Measurements from ENCODE around the gene MOSPD3. TPM values are rescaled to one million over a fixed set of nuclear protein-coding genes. Genes with fewer than 3 reads are reported as not detected.

The MOSPD3 gene
- total and polyA plus RNA-seq, 2 of the 13 experiments (the other 11 are each of a cell fraction or from before 2014, with no cell fraction given): 7.6 to 8.8 TPM

DNA sequence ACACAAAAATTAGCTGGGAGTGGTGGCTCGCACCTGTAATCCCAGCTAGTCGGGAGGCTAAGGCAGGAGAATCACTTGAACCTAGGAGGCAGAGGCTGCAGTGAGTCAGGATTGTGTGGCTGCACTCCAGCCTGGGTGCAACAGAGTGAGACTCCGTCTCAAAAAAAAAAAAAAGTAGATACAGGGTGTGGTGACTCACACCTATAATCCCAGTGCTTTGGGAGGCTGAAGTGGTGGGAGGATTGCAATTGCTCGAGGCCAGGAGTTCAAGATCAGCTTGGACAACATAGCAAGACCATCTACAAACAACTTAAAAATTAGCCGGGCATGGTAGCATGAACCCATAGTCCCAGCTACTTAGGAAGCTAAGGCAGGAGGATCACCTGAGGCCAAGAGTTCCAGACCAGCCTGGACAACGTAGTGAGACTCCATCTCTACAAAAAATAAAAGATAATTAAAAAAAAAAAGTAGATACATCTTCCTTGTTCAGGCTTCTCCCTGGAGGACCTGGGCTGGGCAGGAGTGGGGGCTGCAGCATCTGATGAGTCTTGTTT is 2.0 kb downstream of the MOSPD3 start:
- Histone ChIP-seq H3K27me3 (ENCODE audit: control insufficient read depth in 1 of 2, insufficient read depth in 2 of 2, low read length in 2 of 2) (no peaks in the 10 kb centered on the region), H3K79me2 (ENCODE audit: insufficient read depth, low read length) (no peaks in the 10 kb centered on the region), H4K20me1 (ENCODE audit: insufficient read depth, low read length) (no peaks in the 10 kb centered on the region), H3K9me3 (ENCODE audit: low read length) (no peaks in the 10 kb centered on the region), H3K36me3 (replicated peaks in 1 of 2; ENCODE audit: control insufficient read depth in 1 of 2, insufficient read depth in 2 of 2, low read length in 2 of 2) (no peaks in the 10 kb centered on the region), H3K9ac (ENCODE audit: insufficient read depth, low read depth, low read length) (no peak overlapping the region), H2AFZ (ENCODE audit: low read length) (no peak overlapping the region), H3K4me2 (ENCODE audit: low read depth, low read length) (no peak overlapping the region), H3K27ac (ENCODE audit: extremely low read length, insufficient read depth, low read length) (no peak overlapping the region), H3K4me1 (ENCODE audit: insufficient read depth, low read length) (peaks cover 29% of the 10 kb centered on the region), H3K4me3 (replicated peaks in 1 of 3; ENCODE audit: insufficient read depth in 1 of 3, low read depth in 2 of 3, low read length in 3 of 3) (no peak overlapping the region)
- DNase-seq (ENCODE audit: low spot score) (no peak), FAIRE-seq (no peak), ATAC-seq (no peak)
- intact Hi-C loops (cut with micrococcal nuclease; ENCODE audit: unreplicated experiment) (loop anchor here (5.0 kb wide), 1 partner anchor 78 kb away; the partner anchor contains the start of gene GIGYF1), in situ Hi-C loops (cut with HindIII; ENCODE audit: extremely low pct_ligation_motif_present, low pct_unique_long_range_greater_than_20kb) (loop anchor here (5.0 kb wide), 1 partner anchor 78 kb away; the partner anchor contains the start of gene GIGYF1)
- 96% methylated on average over 6 of the region's 6 CpGs for WGBS (ENCODE audit: low lambda C conversion rate)
- no TSS peak for BruUV-seq (replicated peaks)
- CTCF ChIA-PET (ENCODE audit: low intra/inter-chr PET ratio, low total read pairs): no interaction called here
- POLR2A ChIA-PET: interaction anchor here (2.8 to 3.7 kb wide), 2 partner anchors 27 to 59 kb away, joined by 17 to 18 read pairs; partner anchors contain the start of genes GNB2 and TFR2
- TF ChIP-seq RBFOX2 (IDR thresholded peaks at IDR 0.05; ENCODE audit: low read depth, low read length): no peak
- TF ChIP-seq RORA (CRISPR knock-in tag; IDR thresholded peaks at IDR 0.05): no peak
- no peak for TF ChIP-seq KDM6A (CRISPR knock-in tag; IDR thresholded peaks at IDR 0.05; ENCODE audit: low read depth)
- no peak for TF ChIP-seq REL (CRISPR knock-in tag; conservative IDR thresholded peaks at IDR 0.05)
- no peak for TF ChIP-seq ATF5 (CRISPR knock-in tag; IDR thresholded peaks at IDR 0.05; ENCODE audit: low read depth)
- no peak for TF ChIP-seq ZNF329 (CRISPR knock-in tag; IDR thresholded peaks at IDR 0.05; ENCODE audit: low read depth)

DNA sequence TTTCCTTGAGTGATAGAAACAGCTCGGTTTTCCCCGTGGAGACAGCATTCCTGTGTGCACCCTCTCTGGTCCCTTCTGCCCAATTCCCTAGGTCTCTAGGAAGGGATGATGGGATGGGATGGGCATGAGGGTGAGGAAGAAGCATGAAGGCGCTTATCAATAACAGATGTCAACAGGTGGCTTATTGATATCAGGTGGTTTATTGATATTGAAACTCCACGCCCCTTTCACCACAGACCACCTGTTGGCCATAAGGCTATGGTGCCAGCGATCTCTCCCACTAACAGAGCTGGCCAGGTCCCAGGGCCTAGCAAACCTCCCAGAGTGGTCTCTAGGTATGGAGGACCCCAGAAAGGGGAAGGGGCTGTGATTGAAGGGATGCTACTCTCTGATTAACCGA is 7.9 kb downstream of the MOSPD3 start:
- in situ Hi-C loops (cut with HindIII; ENCODE audit: extremely low pct_ligation_motif_present, low pct_unique_long_range_greater_than_20kb): no loop called here
- FAIRE-seq (no peak), ATAC-seq (no peak), DNase-seq (ENCODE audit: low spot score) (no peak)
- Histone ChIP-seq H3K4me2 (ENCODE audit: low read depth, low read length) (no peak overlapping the region), H3K79me2 (ENCODE audit: insufficient read depth, low read length) (no peaks in the 10 kb centered on the region), H3K27ac (ENCODE audit: extremely low read length, insufficient read depth, low read length) (no peak overlapping the region), H3K4me3 (replicated peaks in 1 of 3; ENCODE audit: insufficient read depth in 1 of 3, low read depth in 2 of 3, low read length in 3 of 3) (no peak overlapping the region), H3K9me3 (ENCODE audit: low read length) (no peaks in the 10 kb centered on the region), H4K20me1 (ENCODE audit: insufficient read depth, low read length) (no peaks in the 10 kb centered on the region), H3K4me1 (ENCODE audit: insufficient read depth, low read length) (peaks cover 21% of the 10 kb centered on the region), H3K27me3 (ENCODE audit: control insufficient read depth in 1 of 2, insufficient read depth in 2 of 2, low read length in 2 of 2) (no peaks in the 10 kb centered on the region), H3K36me3 (replicated peaks in 1 of 2; ENCODE audit: control insufficient read depth in 1 of 2, insufficient read depth in 2 of 2, low read length in 2 of 2) (0 out of 5 replicates have a peak, but pooled peaks cover 0 to 4% of the 10 kb centered on the region in 2 experiments), H3K9ac (ENCODE audit: insufficient read depth, low read depth, low read length) (no peak overlapping the region), H2AFZ (ENCODE audit: low read length) (no peak overlapping the region)
- intact Hi-C loops (cut with micrococcal nuclease; ENCODE audit: unreplicated experiment): no loop called here
- ChIA-PET POLR2A (interaction anchor here (1.0 to 2.7 kb wide), 4 partner anchors 8 to 34 kb away, joined by 3 to 20 read pairs (median 4); partner anchors contain the start of genes FBXO24, LRCH4 and MOSPD3), CTCF (ENCODE audit: low intra/inter-chr PET ratio, low total read pairs) (no interaction called here)
- WGBS (ENCODE audit: low lambda C conversion rate): 96% methylated on average over 6 of the region's 6 CpGs
- TF ChIP-seq ZNF567 (CRISPR knock-in tag; IDR thresholded peaks at IDR 0.05; ENCODE audit: borderline replicate concordance) (no peak), ARID2 (CRISPR knock-in tag; IDR thresholded peaks at IDR 0.05; ENCODE audit: borderline replicate concordance) (no peak), NONO (IDR thresholded peaks at IDR 0.05) (no peak), NONO (CRISPR knock-in tag; conservative IDR thresholded peaks at IDR 0.05) (0 out of 2 replicates have a peak, but pooled peaks have one; percentile 18)
- no TSS peak for BruUV-seq (replicated peaks)
